ENCODE results near the gene ZBTB11.
"Not testable (repeated sequence)": the region's sequence is repeated elsewhere in the genome, so short reads cannot be mapped to it uniquely, and the experiment has no call there.

ZBTB11 gene

GRCh38 chr3:101625879-101626278 is 51.1 kb downstream of the ZBTB11 start:
- no peak overlapping the region for H3K4me3 ChIP-seq (ENCODE audit: low read length)
- no peak for DNase-seq (ENCODE audit: low read depth)
- no peak for TF ChIP-seq CTCF (conservative IDR thresholded peaks at IDR 0.05; ENCODE audit: low read length)

GRCh38 chr3:101624857-101625256 is 52.1 kb downstream of the ZBTB11 start:
- no peak for DNase-seq (ENCODE audit: low read depth)
- TF ChIP-seq CTCF (conservative IDR thresholded peaks at IDR 0.05; ENCODE audit: low read length): no peak
- H3K4me3 ChIP-seq (ENCODE audit: low read length): no peak overlapping the region

- no peak for DNase-seq (ENCODE audit: low read depth)
- no peak for TF ChIP-seq CTCF (conservative IDR thresholded peaks at IDR 0.05; ENCODE audit: low read length)
- H3K4me3 ChIP-seq (ENCODE audit: low read length): no peak overlapping the region
Measured at GRCh38 chr3:101623656-101624055, 53.3 kb downstream of the ZBTB11 start.

GRCh38 chr3:101619734-101620133 is 57.2 kb downstream of the ZBTB11 start:
- TF ChIP-seq CTCF (conservative IDR thresholded peaks at IDR 0.05; ENCODE audit: low read length): no peak
- no peak for DNase-seq (ENCODE audit: low read depth)
- no peak overlapping the region for H3K4me3 ChIP-seq (ENCODE audit: low read length)

- TF ChIP-seq CTCF (conservative IDR thresholded peaks at IDR 0.05; ENCODE audit: low read length): no peak
Measured at GRCh38 chr3:101618726-101619125, 58.2 kb downstream of the ZBTB11 start.

GRCh38 chr3:101617478-101617877 is 59.5 kb downstream of the ZBTB11 start:
- no peak overlapping the region for H3K4me3 ChIP-seq (ENCODE audit: low read length)
- TF ChIP-seq CTCF (conservative IDR thresholded peaks at IDR 0.05; ENCODE audit: low read length): no peak
- DNase-seq (ENCODE audit: low read depth): no peak

More at GRCh38 chr3:101618726-101619125, 58.2 kb downstream of the ZBTB11 start:
- no peak for DNase-seq (ENCODE audit: low read depth)
- no peak overlapping the region for H3K4me3 ChIP-seq (ENCODE audit: low read length)

GRCh38 chr3:101615525-101615924 is 61.4 kb downstream of the ZBTB11 start:
- DNase-seq (ENCODE audit: low read depth): no peak
- no peak overlapping the region for H3K4me3 ChIP-seq (ENCODE audit: low read length)
- TF ChIP-seq CTCF (conservative IDR thresholded peaks at IDR 0.05; ENCODE audit: low read length): no peak

- not testable (repeated sequence) for H3K4me3 ChIP-seq (ENCODE audit: low read length); DNase-seq (ENCODE audit: low read depth)
Measured at GRCh38 chr3:101613014-101613413, 63.9 kb downstream of the ZBTB11 start.

All from AG10803 (cell line).